Activated T-helper 1 cell treated with Interleukin-2 at 50 U/mL for 16 hours (primary cell): ENCODE measurements around the gene CCDC150.
"Not testable (repeated sequence)": the region's sequence is repeated elsewhere in the genome, so short reads cannot be mapped to it uniquely, and the experiment has no call there.

Source experiments
- DNase-seq: peaks from one replicate; pipeline ENCODE4 v3.0.0-alpha.2; 2020; ENCODE audit warnings: low read depth

CCDC150 gene

DNA sequence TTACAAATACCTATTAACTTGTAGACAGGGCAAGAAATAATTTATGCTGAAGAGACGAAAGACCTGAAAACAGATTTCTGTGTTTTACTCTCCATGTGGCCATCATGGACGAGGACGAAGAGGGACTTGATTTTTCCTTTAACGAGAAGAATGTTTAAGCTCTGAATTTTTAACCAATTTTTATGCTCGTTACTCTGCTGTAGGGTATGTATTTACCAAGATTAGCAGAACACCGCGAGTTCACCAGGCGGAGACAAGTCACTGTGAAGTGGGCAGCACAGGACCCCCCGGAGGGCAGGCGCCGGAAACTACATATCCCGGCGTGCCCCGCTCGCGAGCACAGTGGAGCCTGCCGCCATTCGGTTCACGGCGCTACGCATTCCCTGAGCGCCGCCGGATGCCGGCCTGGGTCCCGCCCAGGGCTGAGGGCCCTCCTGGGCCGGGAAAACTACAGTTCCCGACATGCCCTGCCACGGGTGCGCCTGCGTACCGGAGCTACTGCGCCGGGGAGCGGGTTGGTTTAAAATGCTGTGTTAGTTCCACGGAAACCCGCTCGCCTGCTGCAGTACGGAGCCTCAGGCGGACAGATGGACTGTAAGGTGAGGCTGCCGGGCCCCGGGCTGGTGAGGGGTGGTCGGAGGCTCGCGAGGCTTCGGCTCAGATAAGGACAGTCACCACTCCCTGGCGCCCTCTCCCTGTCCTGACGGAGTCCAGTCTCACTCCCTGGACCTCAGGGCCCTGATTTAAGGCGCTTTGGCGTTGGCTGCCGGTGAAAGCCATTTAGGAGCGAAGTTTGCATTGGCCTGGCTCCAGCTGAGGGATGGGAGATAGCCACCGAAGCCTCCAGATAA is at the start of gene CCDC150:
Gene CCDC150 (plus strand): TSS at position 536 of the 851 bp plus-strand sequence. CDS start 52 bp downstream, at position 588.
- peak; percentile 88 for DNase-seq

DNA sequence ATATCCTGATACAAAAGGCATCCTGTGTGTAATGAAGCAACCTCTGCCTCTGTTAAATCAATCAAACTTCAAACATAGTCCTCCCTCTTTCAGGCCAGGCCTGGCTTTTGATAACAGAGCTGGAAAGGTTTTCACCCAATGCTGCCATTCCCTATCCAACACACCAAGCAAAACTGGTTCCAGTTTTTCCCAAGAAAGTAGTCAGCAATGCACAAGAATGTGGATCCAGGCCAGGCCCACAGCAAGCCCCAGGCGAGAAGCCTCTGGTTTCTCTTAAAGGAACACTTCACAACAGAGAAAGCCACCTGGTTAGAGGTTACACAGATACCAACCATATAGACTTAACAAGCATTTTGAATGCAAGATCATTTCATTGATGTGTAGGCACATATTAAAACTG is 49.2 kb upstream of the CCDC150 start:
- DNase-seq = no peak

- no peak for DNase-seq
Measured at GRCh38 chr2:196591004-196591403, 48.5 kb upstream of the CCDC150 start.

DNA sequence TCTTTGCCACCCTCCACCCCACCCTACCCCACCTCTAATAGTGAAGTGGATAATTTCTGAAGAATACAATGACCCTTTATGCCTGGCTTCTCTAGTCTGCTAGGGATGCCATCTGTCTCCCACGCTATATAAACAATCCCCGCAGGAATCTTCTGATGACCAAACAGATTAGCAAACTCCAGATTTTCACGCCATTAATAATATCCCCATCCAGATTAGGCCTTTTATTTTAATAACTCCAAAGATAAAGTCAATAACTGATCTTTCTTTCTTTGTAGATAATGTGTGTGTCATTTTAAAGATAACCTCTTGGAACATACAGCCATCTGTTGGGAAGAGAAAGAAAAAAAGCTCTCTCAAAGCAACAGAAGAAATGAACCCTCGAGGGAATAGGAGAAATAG is 47.9 kb upstream of the CCDC150 start:
- DNase-seq = no peak

DNA sequence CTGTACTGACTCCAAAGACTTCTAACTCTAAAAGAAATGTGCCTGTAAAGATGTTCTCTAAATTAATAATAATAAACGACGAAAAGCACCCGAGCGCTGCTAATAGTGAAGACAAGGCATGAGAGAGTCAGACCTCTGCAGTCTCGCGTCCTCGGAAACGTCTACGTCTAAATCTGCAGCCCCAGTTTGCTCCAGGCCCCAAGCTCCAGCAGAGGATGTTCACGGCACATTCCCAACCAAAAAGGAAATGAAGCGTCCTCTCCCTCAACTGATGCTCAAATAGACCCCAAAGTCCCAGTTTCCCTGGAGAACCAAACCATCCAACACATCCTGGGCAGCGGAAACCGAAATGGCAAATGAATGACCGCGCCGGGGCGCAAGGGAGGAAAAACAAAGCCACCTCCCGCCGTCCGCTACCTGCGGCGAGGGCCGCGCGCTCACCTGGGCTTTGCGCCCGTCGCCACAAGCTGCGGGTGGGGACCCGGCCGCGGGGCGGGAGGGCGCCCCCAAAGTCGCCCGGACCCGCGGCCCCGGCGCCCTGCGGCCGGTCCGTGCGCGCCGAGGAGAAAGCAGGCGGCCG is 47.1 kb upstream of the CCDC150 start:
- no peak for DNase-seq

- no peak for DNase-seq
Measured at GRCh38 chr2:196592911-196593881, 46.3 kb upstream of the CCDC150 start, which contains the start of gene HECW2. Gene HECW2, minus strand, starts transcription at chr2:196593554.

DNA sequence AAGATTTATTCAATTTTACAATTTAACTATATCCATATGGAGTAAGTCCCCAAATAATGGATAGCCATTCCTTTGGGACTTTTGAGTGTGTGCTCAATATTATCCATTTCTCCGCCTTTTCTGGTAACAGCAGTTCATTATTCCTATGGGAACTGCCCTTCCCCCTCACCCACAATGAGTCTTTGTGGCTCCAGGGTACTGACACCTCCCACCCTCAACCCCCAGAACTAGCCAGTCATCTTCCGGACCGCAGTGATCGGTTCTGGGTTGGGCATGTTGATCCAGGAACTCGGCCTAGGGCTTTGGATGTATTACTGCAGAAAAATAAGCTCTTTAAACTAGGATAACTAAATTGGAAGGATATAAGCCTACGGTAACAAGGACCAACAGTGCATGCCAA is 45.4 kb upstream of the CCDC150 start:
- no peak for DNase-seq

GRCh38 chr2:196597531-196597930 is 42.0 kb upstream of the CCDC150 start:
- no peak for DNase-seq

DNA sequence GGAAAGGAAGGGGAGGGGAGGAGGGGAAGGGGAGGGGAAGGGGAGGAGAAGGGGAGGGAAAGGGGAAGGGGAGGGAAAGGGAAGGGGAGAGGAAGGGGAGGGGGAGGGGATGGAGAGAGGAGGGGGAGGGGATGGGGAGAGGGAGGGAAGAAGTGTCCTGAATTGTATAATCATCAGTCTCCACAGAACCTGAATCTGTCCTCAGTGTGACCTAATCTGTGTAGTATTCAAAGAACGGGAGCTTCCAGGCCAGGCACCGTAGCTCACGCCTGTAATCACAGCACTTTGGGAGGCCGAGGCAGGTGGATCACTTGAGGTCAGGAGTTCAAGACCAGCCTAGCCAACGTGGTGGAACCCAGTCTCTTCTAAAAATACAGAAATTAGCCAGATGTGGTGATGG is 41.1 kb upstream of the CCDC150 start:
- no peak for DNase-seq

GRCh38 chr2:196598846-196599245 is 40.7 kb upstream of the CCDC150 start:
- DNase-seq = no peak

- DNase-seq = no peak
Measured at GRCh38 chr2:196601430-196602306, 37.8 kb upstream of the CCDC150 start.

DNA sequence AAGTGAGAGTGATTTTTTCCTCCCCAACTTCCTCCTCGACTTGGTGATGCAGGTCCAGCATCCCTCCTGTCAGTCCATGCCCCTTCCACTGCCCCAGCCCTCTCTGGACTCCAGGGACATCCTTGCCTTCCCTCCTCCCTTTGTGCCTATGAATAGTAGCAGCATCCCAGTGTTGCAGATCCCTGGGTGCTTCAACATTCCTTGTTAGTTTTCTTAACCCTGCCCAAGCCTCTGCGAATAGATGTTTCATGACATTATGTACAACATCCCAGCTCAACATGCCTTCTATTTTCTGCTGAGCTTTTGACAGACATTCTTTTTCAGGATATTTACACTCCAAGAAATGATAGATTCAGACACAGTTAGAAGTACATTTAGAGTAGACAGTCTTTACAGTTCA is 35.3 kb upstream of the CCDC150 start:
- no peak for DNase-seq

DNA sequence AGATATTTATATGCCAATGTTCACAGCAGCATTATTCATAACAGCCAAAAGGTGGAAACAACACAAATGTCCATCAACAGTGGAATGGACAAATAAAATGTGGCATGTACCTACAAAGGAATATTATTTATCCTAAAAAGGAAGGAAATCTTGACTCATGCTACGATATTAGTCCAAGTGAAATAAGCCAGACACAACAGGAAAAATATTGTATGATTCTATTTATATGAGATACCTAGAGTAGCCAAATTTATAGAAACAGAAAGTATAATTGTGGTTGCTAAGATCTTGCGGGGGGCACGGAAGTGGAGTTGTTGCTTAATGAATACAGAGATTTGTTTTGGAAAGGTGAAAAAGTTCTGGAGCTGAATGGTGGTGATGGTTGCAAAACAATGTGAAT is 33.0 kb upstream of the CCDC150 start:
- DNase-seq = no peak

- DNase-seq = no peak
Measured at GRCh38 chr2:196607073-196607472, 32.4 kb upstream of the CCDC150 start.

GRCh38 chr2:196607896-196608295 is 31.6 kb upstream of the CCDC150 start:
- not testable (repeated sequence) for DNase-seq

GRCh38 chr2:196609806-196610205 is 29.7 kb upstream of the CCDC150 start:
- no peak for DNase-seq

DNA sequence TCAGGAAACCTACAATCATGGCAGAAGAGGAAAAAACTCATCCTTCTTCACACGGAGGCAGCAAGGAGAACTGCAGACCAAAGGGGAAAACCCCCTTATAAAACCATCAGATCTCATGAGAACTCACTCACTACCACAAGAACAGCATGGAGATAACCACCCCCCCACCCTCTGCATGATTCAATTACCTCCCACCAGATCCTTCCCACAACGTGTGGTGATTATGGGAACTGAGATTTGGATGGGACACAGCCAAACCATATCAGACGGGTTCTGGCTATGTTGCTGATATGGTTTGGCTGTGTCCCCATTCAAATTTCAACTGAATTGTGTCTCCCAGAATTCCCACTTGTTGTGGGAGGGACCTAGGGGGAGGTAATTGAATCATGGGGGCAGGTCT is 28.7 kb upstream of the CCDC150 start:
- no peak for DNase-seq

DNA sequence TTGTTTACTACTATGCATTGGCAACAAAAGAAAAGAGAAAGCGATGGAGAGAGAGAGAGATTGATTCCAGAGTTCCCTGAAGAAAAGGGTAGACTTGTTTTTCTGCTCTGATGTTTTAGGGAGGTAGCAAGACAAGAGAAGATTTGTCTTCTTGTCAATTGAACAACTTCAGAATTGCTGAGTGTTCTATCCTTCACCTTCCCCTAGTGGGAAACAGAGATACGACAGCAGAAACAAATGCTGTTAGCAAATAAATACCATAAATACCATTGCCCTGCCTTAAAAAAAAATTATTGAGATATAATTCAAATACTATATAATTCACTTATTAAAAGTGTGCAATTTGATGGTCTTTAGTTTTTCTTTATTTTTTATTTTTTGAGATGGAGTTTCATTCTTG is 26.2 kb upstream of the CCDC150 start:
- DNase-seq = no peak

- DNase-seq = no peak
Measured at GRCh38 chr2:196617430-196617829, 22.1 kb upstream of the CCDC150 start.

DNA sequence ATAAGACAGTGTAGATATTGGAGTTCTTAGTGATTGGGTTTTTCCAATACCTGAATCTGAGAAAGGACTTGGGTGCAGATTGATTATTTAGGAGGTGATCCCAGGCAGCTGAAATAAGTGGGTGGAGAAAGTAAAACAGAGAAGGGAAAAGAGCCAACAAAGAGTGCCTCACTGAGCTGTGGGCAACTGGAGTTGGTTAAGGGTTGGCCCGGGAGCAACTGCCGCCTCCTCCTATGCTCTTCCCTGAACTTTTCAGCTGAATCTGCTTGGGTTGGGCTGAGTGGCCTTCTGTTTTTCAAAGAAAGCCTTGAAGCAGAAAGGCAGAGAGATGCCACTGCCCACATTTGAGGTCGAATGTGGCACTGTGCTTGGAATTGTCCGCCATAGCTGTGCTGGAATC is 20.9 kb upstream of the CCDC150 start:
- no peak for DNase-seq

- no peak for DNase-seq
Measured at GRCh38 chr2:196630531-196630930, 9.0 kb upstream of the CCDC150 start.
